DMS79 (cell line): ENCODE measurements around the gene ACTN1.
"Not testable (repeated sequence)": the region's sequence is repeated elsewhere in the genome, so short reads cannot be mapped to it uniquely, and the experiment has no call there.

ENCODE experiments used
- DNase-seq: peaks from one replicate; lab custom pipeline; 2025; lab: John Stamatoyannopoulos, UW

The ACTN1 gene

GRCh38 chr14:68986926-68987652 lies 8.0 kb upstream of the ACTN1 start:
- DNase-seq: no peak

DNA sequence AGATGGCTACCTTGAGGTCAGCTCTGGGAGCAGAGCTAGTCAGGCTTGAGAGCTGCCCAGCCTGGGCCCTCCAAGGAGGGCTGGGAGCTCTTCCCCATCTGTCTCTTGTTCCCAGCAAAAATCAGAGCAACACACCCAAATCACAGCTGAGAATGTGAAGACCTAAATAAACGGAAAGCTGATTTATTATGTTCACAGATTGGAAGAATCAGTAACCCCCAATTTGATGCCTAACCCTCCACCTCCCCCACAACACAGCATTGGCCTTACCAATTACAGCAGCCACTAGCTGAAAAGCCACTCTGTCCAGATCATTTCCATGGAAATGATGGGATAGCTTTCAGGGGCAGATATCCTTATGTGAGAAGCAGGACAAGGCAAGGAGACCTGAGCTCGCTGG lies 7.1 kb upstream of the ACTN1 start:
- no peak for DNase-seq

GRCh38 chr14:68984686-68985085 lies 5.6 kb upstream of the ACTN1 start:
- no peak for DNase-seq

DNA sequence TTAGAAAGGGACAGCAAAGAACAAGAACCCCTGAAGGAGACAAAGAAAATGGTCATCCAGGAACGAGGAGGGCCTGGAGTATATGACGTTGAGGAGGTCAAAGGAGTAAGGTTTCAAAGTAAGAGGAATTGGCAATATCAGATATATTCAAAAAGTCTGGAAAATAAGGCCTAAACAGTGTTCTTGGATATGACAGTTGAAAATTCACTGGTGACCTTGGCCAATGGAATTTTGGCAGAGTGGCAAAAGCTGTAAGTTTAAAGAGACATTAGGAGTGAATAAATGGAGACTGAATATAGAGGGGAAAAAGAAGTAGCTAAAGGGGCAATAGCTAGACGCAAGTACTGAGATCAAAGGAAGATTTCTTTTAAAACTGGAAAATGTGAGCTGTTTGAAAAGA lies 4.1 kb upstream of the ACTN1 start:
- no peak for DNase-seq

DNA sequence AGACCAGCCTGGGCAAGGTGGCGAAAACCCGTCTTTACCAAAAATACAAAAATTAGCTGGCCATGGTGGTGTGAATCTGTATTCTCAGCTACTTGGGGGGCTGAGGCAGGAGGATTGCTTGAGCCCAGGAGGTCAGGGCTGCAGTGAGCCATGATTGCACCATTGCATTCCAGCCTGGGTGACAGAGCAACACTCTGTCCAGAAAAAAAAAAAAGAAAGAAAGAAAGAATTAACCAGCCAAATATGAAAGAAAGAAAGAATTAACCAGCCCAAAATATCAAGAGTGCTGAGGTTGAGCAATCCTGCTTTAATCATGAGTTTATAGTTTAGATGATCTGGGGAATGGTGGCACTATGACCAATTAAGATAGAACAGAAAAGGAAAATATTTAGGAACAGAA lies 3.5 kb upstream of the ACTN1 start:
- no peak for DNase-seq

- DNase-seq: no peak
These were observed 2.5 kb upstream of the ACTN1 start for GRCh38 chr14:68981539-68981976.

DNA sequence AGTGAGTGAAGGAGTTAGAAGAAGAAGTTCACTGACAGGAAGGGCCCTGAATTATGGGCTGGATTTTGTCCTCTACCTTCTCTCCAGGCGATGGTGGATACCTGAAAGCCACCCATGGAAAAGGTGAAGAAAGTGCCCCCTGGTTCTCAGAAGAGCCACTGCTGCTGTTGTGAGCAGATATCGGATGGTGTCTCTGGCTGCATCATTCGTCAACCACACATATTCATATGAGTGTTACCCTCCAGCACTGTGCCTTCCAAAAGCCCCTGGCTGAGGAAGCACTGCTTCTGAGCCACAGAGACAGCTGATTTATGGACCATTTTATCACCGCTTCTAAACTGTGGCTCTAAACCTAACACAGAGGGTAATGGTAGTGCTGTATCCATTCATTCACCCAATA lies 2.0 kb upstream of the ACTN1 start:
- no peak for DNase-seq

DNA sequence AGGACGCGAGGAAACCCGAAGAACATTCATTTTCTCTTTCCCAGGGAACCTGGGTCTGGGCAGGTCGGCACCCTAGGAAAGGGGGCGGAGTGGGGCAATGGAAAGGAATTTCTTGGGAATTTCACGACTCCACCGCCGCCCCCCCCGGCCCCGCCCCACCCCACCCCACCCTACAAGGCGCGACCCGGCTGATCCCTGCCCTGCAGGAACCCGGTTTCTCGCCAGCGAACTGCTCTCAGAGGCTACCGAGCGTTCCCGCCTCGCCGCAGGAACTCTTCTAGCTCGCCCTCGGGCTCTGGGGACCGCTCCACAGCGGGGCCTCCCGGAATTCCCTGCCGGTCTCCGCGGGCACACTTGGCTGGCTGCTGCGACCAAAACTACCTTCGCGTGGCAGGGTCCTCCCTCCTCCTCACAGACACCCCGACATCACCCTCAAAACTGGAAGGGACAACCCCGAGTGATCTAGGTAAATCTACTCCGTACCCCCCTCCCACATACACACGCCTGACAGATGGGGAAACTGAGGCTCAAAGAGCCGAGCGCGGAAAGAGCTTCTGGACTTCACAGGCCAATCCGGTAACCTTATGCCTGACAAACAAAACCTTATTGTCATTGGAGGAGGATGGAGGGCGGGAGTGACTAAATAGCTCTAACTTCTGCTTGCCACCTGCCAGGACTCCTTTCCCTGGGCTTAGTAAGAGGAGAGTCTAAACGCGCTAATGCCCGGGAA lies 785 bp upstream of the ACTN1 start:
- no peak for DNase-seq

GRCh38 chr14:68978172-68978911 lies 760 bp downstream of the ACTN1 start:
- peak; percentile 63 for DNase-seq

- DNase-seq: peak; percentile 16
These were observed 1.4 kb downstream of the ACTN1 start for GRCh38 chr14:68977718-68978171.

DNA sequence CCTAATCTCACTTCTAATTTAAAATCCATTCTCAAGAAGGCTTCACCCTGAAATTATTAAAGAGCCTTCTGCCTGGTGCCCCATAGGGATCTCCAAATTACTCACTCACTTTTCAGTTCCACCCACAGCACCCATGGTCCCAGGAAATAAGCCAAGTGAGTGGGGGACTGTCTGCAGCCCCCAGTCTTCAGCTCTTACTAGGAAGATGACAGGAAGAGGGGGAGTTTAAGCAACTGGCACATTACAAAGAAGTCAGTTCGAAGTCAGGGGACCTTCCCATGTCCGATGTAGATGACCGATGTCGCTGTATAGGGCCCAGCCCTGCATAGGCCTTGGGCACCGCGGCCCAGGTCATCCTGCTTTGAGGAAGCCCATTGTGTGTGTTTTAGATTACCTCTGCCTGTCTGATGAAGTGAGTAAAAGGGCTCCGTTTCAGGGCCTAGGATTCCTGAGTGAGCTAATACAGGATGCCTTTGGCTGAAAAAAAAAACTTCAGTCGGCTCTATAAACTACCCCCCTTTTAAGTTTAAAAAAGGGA lies 1.9 kb downstream of the ACTN1 start:
- DNase-seq: no peak

GRCh38 chr14:68976160-68977067 lies 2.7 kb downstream of the ACTN1 start:
- DNase-seq: no peak

DNA sequence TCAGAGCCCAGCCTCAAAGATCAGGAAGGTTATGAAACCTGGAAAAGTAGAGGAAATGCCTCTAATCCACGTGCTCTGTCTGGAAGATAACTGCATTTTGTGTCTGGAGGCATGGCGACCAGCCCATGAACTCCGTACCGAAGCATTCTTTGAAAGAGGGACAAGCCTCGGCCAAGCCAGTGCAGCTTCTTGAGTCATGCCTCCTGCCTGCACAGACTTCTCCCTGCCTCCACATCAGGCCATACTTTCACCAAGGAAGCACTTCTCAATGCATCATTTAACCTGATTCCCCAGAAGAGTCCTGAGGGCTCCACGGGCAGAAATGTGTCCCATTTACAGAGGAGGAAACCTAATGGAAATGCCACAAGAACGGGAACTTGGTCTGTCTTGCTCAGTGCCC lies 3.4 kb downstream of the ACTN1 start:
- DNase-seq: peak; percentile 68

DNA sequence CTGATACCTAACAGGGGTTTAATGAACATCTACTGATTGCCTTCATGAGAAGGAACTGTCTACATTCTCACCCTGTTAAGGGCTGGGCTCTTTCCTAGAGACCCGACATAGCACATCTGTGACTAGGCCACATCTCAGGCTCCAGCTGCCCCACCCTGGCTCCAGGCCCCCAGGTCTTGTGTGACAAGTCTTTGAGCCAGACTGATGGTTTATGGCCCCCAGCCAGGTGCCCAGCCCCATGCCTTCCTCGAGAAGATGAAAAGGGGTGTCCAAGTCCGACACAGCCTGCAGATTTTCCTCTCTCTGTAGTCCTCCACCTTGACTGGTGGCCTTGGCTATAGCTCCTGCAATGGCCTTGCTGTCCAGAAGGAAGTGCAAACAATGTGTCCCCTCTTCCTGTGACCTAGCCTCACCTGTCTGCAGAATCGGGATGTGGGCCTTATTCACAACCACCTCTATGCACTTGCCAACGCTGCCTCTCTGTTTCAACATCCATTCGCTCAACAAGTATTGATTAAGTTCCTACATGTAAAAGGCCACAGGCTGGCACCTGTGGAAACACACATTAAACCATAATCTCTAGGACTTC lies 4.2 kb downstream of the ACTN1 start:
- DNase-seq: no peak

DNA sequence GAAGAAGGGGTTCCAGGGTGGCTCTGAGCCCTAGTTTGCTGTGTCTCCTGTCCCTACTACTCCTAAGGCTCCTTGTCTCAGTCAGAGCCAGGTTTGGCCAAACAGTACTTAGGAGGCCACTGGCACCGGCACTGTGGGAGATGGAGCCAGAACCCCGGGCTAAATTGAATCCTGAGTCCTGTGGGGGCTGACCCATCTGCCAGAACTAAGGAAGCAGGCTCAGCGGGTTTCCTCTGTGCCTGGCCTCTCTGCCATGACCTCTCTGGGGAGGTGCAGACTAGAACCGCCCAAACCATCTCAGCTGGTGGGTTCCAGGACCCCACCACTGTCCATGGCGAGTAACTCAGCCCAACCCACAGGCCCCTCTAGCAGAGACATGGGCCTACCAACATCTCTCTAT lies 5.5 kb downstream of the ACTN1 start:
- no peak for DNase-seq

GRCh38 chr14:68973219-68973565 lies 5.9 kb downstream of the ACTN1 start:
- DNase-seq: not testable (repeated sequence)

DNA sequence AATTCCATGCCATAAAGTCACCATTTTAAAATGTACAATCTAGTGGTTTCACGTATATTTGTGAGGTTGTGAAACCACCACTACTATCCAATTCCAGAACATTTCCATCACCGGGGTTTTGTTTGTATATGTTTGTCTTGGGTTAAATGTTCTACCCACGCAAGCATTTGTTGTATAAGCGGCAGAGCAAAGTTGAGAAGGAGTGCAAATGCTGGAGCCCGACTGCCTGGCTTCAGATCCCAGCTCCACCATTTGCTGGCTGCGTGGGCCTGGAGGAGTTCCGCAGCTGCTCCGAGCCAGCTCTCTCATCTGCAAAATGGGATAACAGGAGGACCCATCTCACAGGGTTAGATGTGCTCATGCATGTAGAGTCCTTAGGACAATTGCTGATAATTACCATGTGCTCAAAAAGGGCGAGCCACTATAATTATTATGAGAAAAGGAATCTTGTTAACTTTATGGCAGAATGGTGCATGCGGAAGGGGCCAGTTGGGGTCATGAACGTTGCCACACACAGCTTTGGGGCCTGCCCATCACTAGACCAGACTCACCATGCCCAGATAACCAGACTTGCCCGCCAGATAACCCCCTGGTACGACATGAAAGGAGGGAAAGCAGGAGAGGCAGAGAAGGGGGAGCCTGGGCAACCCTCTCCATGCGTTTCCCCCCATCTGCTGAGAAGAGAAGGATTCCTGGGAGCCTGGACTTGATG lies 6.4 kb downstream of the ACTN1 start:
- DNase-seq: no peak

- no peak for DNase-seq
These were observed 7.6 kb downstream of the ACTN1 start for GRCh38 chr14:68971411-68972035.

DNA sequence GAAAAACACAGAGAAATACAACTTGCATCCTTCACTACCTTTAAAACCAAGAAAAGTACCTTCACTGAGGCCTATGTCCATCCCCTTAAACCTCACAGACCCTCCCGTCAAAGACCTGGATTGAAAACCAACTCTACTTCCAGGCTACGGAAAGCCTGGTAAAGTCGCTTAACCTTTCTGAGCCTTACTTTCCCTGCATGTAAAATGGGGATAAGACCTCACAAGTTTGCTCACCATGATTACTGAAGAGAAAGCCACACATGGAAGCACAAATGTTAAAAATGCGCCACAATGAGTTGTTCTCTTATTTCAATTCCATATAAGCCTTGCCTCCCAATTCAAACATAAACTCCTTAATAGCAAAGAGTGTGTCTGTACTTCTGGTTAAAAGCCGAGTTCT lies 8.4 kb downstream of the ACTN1 start:
- no peak for DNase-seq

GRCh38 chr14:68970038-68970612 lies 9.0 kb downstream of the ACTN1 start:
- DNase-seq: no peak
